ENCODE measurements around the gene ADGRA3.

- no peak for TF ChIP-seq POLR2A (IDR thresholded peaks at IDR 0.05)
- TF ChIP-seq, protein P1, sequence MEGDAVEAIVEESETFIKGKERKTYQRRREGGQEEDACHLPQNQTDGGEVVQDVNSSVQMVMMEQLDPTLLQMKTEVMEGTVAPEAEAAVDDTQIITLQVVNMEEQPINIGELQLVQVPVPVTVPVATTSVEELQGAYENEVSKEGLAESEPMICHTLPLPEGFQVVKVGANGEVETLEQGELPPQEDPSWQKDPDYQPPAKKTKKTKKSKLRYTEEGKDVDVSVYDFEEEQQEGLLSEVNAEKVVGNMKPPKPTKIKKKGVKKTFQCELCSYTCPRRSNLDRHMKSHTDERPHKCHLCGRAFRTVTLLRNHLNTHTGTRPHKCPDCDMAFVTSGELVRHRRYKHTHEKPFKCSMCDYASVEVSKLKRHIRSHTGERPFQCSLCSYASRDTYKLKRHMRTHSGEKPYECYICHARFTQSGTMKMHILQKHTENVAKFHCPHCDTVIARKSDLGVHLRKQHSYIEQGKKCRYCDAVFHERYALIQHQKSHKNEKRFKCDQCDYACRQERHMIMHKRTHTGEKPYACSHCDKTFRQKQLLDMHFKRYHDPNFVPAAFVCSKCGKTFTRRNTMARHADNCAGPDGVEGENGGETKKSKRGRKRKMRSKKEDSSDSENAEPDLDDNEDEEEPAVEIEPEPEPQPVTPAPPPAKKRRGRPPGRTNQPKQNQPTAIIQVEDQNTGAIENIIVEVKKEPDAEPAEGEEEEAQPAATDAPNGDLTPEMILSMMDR (IDR thresholded peaks at IDR 0.05): peak in 3 of 6 experiments; percentile 43 to 50 (median 44)
Measured at GRCh38 chr4:22356987-22357596, 158.8 kb downstream of the ADGRA3 start.
